H1 (cell line): Measurements from ENCODE around the gene SEMA3F. TPM values are rescaled to one million over a fixed set of nuclear protein-coding genes. Genes with fewer than 3 reads are reported as not detected.

Source experiments
- CTCF ChIA-PET: fragments of 300-600 bp; sonication (Branson Sonifier 250); formaldehyde crosslinking; loops from one replicate; lab custom pipeline; 2021; ENCODE audit not compliant: partially characterized antibody; lab: Charles Lee
- POLR2A ChIA-PET: fragments of 300-600 bp; sonication (Branson Sonifier 250); formaldehyde crosslinking; loops from one replicate; lab custom pipeline; 2021; ENCODE audit warnings: inconsistent platforms; ENCODE audit not compliant: partially characterized antibody; lab: Charles Lee
- DNase-seq, 2 experiments: peaks; one replicate each; pipeline versions ENCODE4 v3.0.0 to v3.0.0-alpha.2; 2010 to 2022; ENCODE audit warnings: low spot score in 2 of 2, low read depth in 1 of 2, mixed read lengths in 1 of 2
- FAIRE-seq: peaks from 2 replicates; lab custom pipeline; 2011; peaks lifted over from hg19 to GRCh38; lab: Jason Lieb, UNC
- H2AFZ ChIP-seq: 2 replicates; pipeline ENCODE4 v1.8.1; 2012; ENCODE audit warnings: low read length, inconsistent platforms
- H2AK5ac ChIP-seq: 2 replicates; pipeline ENCODE4 v1.6.1; 2013; ENCODE audit warnings: low read depth, low read length
- H2BK120ac ChIP-seq: replicated peaks from 2 replicates; pipeline ENCODE3; 2013; ENCODE audit warnings: low read depth, low read length, inconsistent platforms
- H2BK12ac ChIP-seq: 2 replicates; pipeline ENCODE4 v1.6.1; 2013; ENCODE audit warnings: low read depth, low read length
- H2BK15ac ChIP-seq: 2 replicates; pipeline ENCODE4 v1.6.1; 2013; ENCODE audit warnings: low read length
- H2BK20ac ChIP-seq: 2 replicates; pipeline ENCODE4 v1.6.1; 2013; ENCODE audit warnings: low read length
- H2BK5ac ChIP-seq: 2 replicates; pipeline ENCODE4 v1.6.1; 2013; ENCODE audit warnings: low read depth, low read length
- H3K14ac ChIP-seq: 2 replicates; pipeline ENCODE4 v1.6.1; 2013; ENCODE audit warnings: inconsistent platforms; ENCODE audit not compliant: insufficient read length
- H3K18ac ChIP-seq: 2 replicates; pipeline ENCODE4 v1.6.1; 2013; ENCODE audit warnings: low read length; ENCODE audit errors: extremely low read depth
- H3K23ac ChIP-seq: 2 replicates; pipeline ENCODE4 v1.6.1; 2013; ENCODE audit warnings: inconsistent platforms; ENCODE audit not compliant: insufficient read length
- H3K23me2 ChIP-seq: 2 replicates; pipeline ENCODE4 v1.6.1; 2013; ENCODE audit warnings: low read depth, low read length
- H3K27ac ChIP-seq: 2 replicates; pipeline ENCODE4 v1.6.1; 2011; ENCODE audit warnings: low read depth, low read length, inconsistent platforms
- H3K27me3 ChIP-seq, 4 experiments: replicated peaks in 1 of 4; 1 replicate in 1 of 4; 2 replicates in 3 of 4; pipeline versions ENCODE4 v1.6.1 to v1.8.1; 2011 to 2013; ENCODE audit warnings: low read length in 3 of 4, mild to moderate bottlenecking in 3 of 4, inconsistent platforms in 2 of 4, mixed read lengths in 2 of 4, moderate library complexity in 1 of 4; ENCODE audit not compliant: control insufficient read depth in 3 of 4, insufficient read depth in 3 of 4; ENCODE audit errors: extremely low read depth in 1 of 4
- H3K36me3 ChIP-seq, 4 experiments: 2 replicates each; pipeline versions ENCODE4 v1.6.1 to v1.8.1; 2011 to 2013; ENCODE audit warnings: mild to moderate bottlenecking in 4 of 4, low read length in 3 of 4, moderate library complexity in 2 of 4, control low read depth in 1 of 4, inconsistent platforms in 1 of 4; ENCODE audit not compliant: insufficient read depth in 4 of 4, control insufficient read depth in 2 of 4
- H3K4ac ChIP-seq: replicated peaks from 2 replicates; pipeline ENCODE3; 2013; ENCODE audit warnings: low read length, low read depth, mixed read lengths, inconsistent platforms; ENCODE audit not compliant: insufficient read length
- H3K4me1 ChIP-seq, 4 experiments: replicated peaks in 1 of 4; 1 replicate in 1 of 4; 2 replicates in 3 of 4; pipeline versions ENCODE4 v1.6.1 to v1.8.1; 2011 to 2013; ENCODE audit warnings: low read length in 3 of 4, inconsistent platforms in 2 of 4, mixed read lengths in 1 of 4; ENCODE audit not compliant: insufficient read depth in 4 of 4, control insufficient read depth in 3 of 4
- H3K4me2 ChIP-seq, 2 experiments: 2 replicates each; pipeline versions ENCODE4 v1.6.1 to v1.8.1; 2011 to 2013; ENCODE audit warnings: low read depth in 2 of 2, low read length in 2 of 2, control low read depth in 1 of 2, inconsistent platforms in 1 of 2, mild to moderate bottlenecking in 1 of 2; ENCODE audit not compliant: insufficient read depth in 1 of 2
- H3K4me3 ChIP-seq, 4 experiments: fragments of 200-600, 300-600 bp in 1 of 4; sonication (generic), shearing (Covaris generic), sonication (Bioruptor Twin) in 1 of 4; 2 replicates each; pipeline versions ENCODE4 v1.5.1 to v1.8.1; 2011 to 2016; ENCODE audit warnings: low read length in 4 of 4, low read depth in 3 of 4, control low read depth in 2 of 4, inconsistent platforms in 2 of 4, mild to moderate bottlenecking in 2 of 4, mixed read lengths in 1 of 4, moderate library complexity in 1 of 4; ENCODE audit not compliant: insufficient read depth in 2 of 4; ENCODE audit errors: extremely low read depth in 1 of 4
- H3K56ac ChIP-seq: replicated peaks from 2 replicates; pipeline ENCODE3; 2013; ENCODE audit warnings: low read depth, mild to moderate bottlenecking, mixed read lengths, low read length, inconsistent platforms; ENCODE audit not compliant: insufficient read length
- H3K79me1 ChIP-seq: 2 replicates; pipeline ENCODE4 v1.6.1; 2013; ENCODE audit warnings: low read depth, low read length, control low read depth
- H3K79me2 ChIP-seq, 2 experiments: 2 replicates each; pipeline versions ENCODE4 v1.6.1 to v1.8.1; 2012 to 2013; ENCODE audit warnings: low read length in 2 of 2, mild to moderate bottlenecking in 2 of 2, inconsistent platforms in 1 of 2; ENCODE audit not compliant: insufficient read depth in 2 of 2, control insufficient read depth in 1 of 2
- H3K9ac ChIP-seq, 4 experiments: replicated peaks in 1 of 4; 1 replicate in 1 of 4; 2 replicates in 3 of 4; pipeline versions ENCODE4 v1.6.1 to v1.8.1; 2011 to 2013; ENCODE audit warnings: low read depth in 3 of 4, low read length in 3 of 4, control low read depth in 2 of 4, mild to moderate bottlenecking in 2 of 4, moderate library complexity in 2 of 4, inconsistent platforms in 1 of 4; ENCODE audit errors: extremely low read depth in 1 of 4
- H3K9me3 ChIP-seq, 2 experiments: 2 replicates each; pipeline versions ENCODE4 v1.6.1 to v1.8.1; 2012 to 2013; ENCODE audit warnings: mild to moderate bottlenecking in 2 of 2, moderate library complexity in 2 of 2, control low read depth in 1 of 2, inconsistent platforms in 1 of 2, low read depth in 1 of 2, low read length in 1 of 2, mixed read lengths in 1 of 2; ENCODE audit not compliant: insufficient read depth in 2 of 2
- H4K20me1 ChIP-seq, 2 experiments: replicated peaks in 1 of 2; 2 replicates each; pipeline versions ENCODE3 to v1.8.1; 2011 to 2013; ENCODE audit warnings: inconsistent platforms in 2 of 2, low read length in 2 of 2, mild to moderate bottlenecking in 1 of 2; ENCODE audit not compliant: insufficient read depth in 2 of 2, control insufficient read depth in 1 of 2
- H4K5ac ChIP-seq: 2 replicates; pipeline ENCODE4 v1.6.1; 2013; ENCODE audit warnings: low read length, low read depth, mixed read lengths, inconsistent platforms; ENCODE audit not compliant: insufficient read length
- H4K8ac ChIP-seq: 2 replicates; pipeline ENCODE4 v1.8.0; 2013; ENCODE audit warnings: mild to moderate bottlenecking, moderate library complexity, low read length, inconsistent platforms; ENCODE audit not compliant: insufficient read depth; ENCODE audit errors: extremely low read depth
- H4K91ac ChIP-seq: replicated peaks from 2 replicates; pipeline ENCODE3; 2013; ENCODE audit warnings: low read length, mixed read lengths, inconsistent platforms; ENCODE audit not compliant: insufficient read length
- BRCA1 ChIP-seq: IDR thresholded peaks from 2 replicates; pipeline ENCODE4 v1.6.1; 2012; ENCODE audit warnings: low read depth, low read length, improper control_type of control experiment
- FOSL1 ChIP-seq: IDR thresholded peaks from 2 replicates; pipeline ENCODE4 v1.6.1; 2011; ENCODE audit warnings: mild to moderate bottlenecking, low read depth, low read length, moderate library complexity; ENCODE audit not compliant: insufficient read depth
- JUN ChIP-seq: IDR thresholded peaks from 2 replicates; pipeline ENCODE4 v1.6.1; 2011; ENCODE audit warnings: low read depth, mild to moderate bottlenecking, improper control_type of control experiment, low read length
- NRF1 ChIP-seq: IDR thresholded peaks from 2 replicates; pipeline ENCODE4 v1.6.1; 2011; ENCODE audit warnings: mild to moderate bottlenecking, low read depth, low read length, improper control_type of control experiment
- PHF8 ChIP-seq: fragments of 200-600 bp; sonication (generic); conservative IDR thresholded peaks from 2 replicates; pipeline ENCODE4 v1.7.1; 2012; ENCODE audit warnings: low read depth, mild to moderate bottlenecking, inconsistent platforms, low read length, moderate library complexity
- POLR2A ChIP-seq, 2 experiments: IDR thresholded peaks; 1 replicate in 1 of 2; 2 replicates in 1 of 2; pipeline ENCODE4 v1.6.1; 2011; ENCODE audit warnings: low read depth in 2 of 2, low read length in 2 of 2, mild to moderate bottlenecking in 2 of 2; ENCODE audit errors: control extremely low read depth in 1 of 2
- RNF2 ChIP-seq: fragments of 200-900, 300-1000 bp; sonication (generic); IDR thresholded peaks from 2 replicates; pipeline ENCODE4 v1.7.1; 2016; ENCODE audit warnings: borderline replicate concordance, low read depth, mild to moderate bottlenecking, antibody characterized with exemption, low read length; ENCODE audit not compliant: poor library complexity, severe bottlenecking; ENCODE audit errors: missing control alignments
- SIN3A ChIP-seq, 2 experiments: IDR thresholded peaks in 1 of 2; conservative IDR thresholded peaks in 1 of 2; 2 replicates each; pipeline ENCODE4 v1.6.1; 2011 to 2012; ENCODE audit warnings: low read length in 2 of 2, improper control_type of control experiment in 1 of 2, low read depth in 1 of 2, mild to moderate bottlenecking in 1 of 2
- SIRT6 ChIP-seq: IDR thresholded peaks from one replicate; pipeline ENCODE4 v1.7.1; 2012; ENCODE audit warnings: low read length, inconsistent platforms
- SP2 ChIP-seq: IDR thresholded peaks from 2 replicates; pipeline ENCODE4 v1.6.1; 2012; ENCODE audit warnings: mild to moderate bottlenecking, low read length, inconsistent platforms
- SP4 ChIP-seq: IDR thresholded peaks from 2 replicates; pipeline ENCODE4 v1.6.1; 2012; ENCODE audit warnings: low read length, inconsistent platforms
- TBP ChIP-seq: IDR thresholded peaks from 2 replicates; pipeline ENCODE4 v1.6.1; 2011; ENCODE audit warnings: low read depth, low read length, improper control_type of control experiment
- YY1 ChIP-seq: IDR thresholded peaks from 2 replicates; pipeline ENCODE4 v1.6.1; 2011; ENCODE audit warnings: low read depth, mild to moderate bottlenecking, low read length
- WGBS, 2 experiments: shearing (Covaris generic) in 1 of 2; methylation state at CpG; one replicate each; pipeline versions ENCODE4 v1.1.6 to v1.1.7; 2013 to 2015; ENCODE audit warnings: low lambda C conversion rate in 2 of 2, mixed read lengths in 2 of 2, inconsistent platforms in 1 of 2, low coverage in 1 of 2, missing lambda C conversion rate in 1 of 2; ENCODE audit not compliant: insufficient replicate concordance in 2 of 2, insufficient coverage in 1 of 2, insufficient read length in 1 of 2; ENCODE audit errors: extremely low coverage in 1 of 2, missing lambda C conversion rate in 1 of 2; 5-methylcytosine and 5-hydroxymethylcytosine counted together
- polyA plus RNA-seq, 7 experiments: library from polyadenylated mRNA; depleted of rRNA in 3 of 7; stranded (reverse) in 5 of 7; unstranded in 2 of 7; fragments of >200 nt in 5 of 7; fragments of 200-250 nt in 2 of 7; gene quantifications; 1 replicate in 5 of 7; 2 replicates in 1 of 7; 4 replicates in 1 of 7; pipeline versions ENCODE4 v1.2.1 to v1.2.3, GENCODE V29; 2011 to 2013; ENCODE audit warnings: missing spikeins in 2 of 7, mixed read lengths in 2 of 7
- total RNA-seq: library from RNA; stranded (reverse); fragmentation: NEBNext Ultra II Directional; extraction: Animal tissue kit (Norgen Biotek cat#: 25700); gene quantifications from 2 replicates; pipeline ENCODE4 v1.2.1, GENCODE V29; 2021
- TF ChIP-seq, protein P1 (sequence below): IDR thresholded peaks from 2 replicates; pipeline ENCODE4 v1.6.1; 2012; ENCODE audit warnings: inconsistent platforms

Gene SEMA3F
- total and polyA plus RNA-seq, 2 of the 8 experiments (the other 6 are each of a cell fraction or from before 2014, with no cell fraction given): 20.3 to 37.0 TPM

- CTCF ChIA-PET: interaction anchor here (0.6 to 1.5 kb wide), 7 partner anchors 22 to 99 kb away, joined by 3 to 6 read pairs (median 4); no protein-coding TSS in a partner anchor
- 71% methylated on average over 4 of the region's 6 CpGs; no CpG with 5 or more reads in 1 of the 2 experiments for WGBS, 2 experiments
- H3K9ac ChIP-seq: no peak overlapping the region
- FAIRE-seq (no peak), DNase-seq (no peak)
- H2AFZ ChIP-seq: no peak overlapping the region
- no peak overlapping the region for H2BK5ac ChIP-seq
- H4K8ac ChIP-seq: no peak overlapping the region
- peaks cover 0 to under 1% (median 0%) of the 10 kb centered on the region in 4 experiments; a peak in 3 of 7 replicates for H3K27me3 ChIP-seq
- H3K79me2 ChIP-seq: no peaks in the 10 kb centered on the region
- H3K56ac ChIP-seq: no peak overlapping the region
- no peak overlapping the region for H2AK5ac ChIP-seq
- no peaks in the 10 kb centered on the region for H4K20me1 ChIP-seq
- no peak overlapping the region for H3K4me3 ChIP-seq
- no peak overlapping the region for H2BK20ac ChIP-seq
- H3K4ac ChIP-seq: no peak overlapping the region
- POLR2A ChIA-PET: interaction anchor here (0.5 to 1.4 kb wide), 6 partner anchors 9 to 25 kb away, joined by 3 to 5 read pairs (median 4); no protein-coding TSS in a partner anchor
- no peaks in the 10 kb centered on the region for H3K23me2 ChIP-seq
- no peaks in the 10 kb centered on the region for H3K79me1 ChIP-seq
- H4K91ac ChIP-seq: no peak overlapping the region
- no peak overlapping the region for H3K23ac ChIP-seq
- no peak overlapping the region; the same call in 1 of the 2 replicates for H2BK12ac ChIP-seq
- no peak overlapping the region for H4K5ac ChIP-seq
- peaks cover 5 to 25% (median 16%) of the 10 kb centered on the region in 4 experiments for H3K4me1 ChIP-seq
- no peak overlapping the region for H2BK120ac ChIP-seq
- no peak overlapping the region for H3K14ac ChIP-seq
- H3K4me2 ChIP-seq: no peak overlapping the region
- H2BK15ac ChIP-seq: no peak overlapping the region
- no peak overlapping the region for H3K27ac ChIP-seq
- no peak overlapping the region for H3K18ac ChIP-seq
- H3K9me3 ChIP-seq: no peaks in the 10 kb centered on the region
- H3K36me3 ChIP-seq: no peaks in the 10 kb centered on the region
- TF ChIP-seq SIRT6: no peak
- no peak for TF ChIP-seq RNF2
- no peak for TF ChIP-seq FOSL1
- no peak for TF ChIP-seq NRF1
- TF ChIP-seq BRCA1: no peak
- TF ChIP-seq, protein P1, sequence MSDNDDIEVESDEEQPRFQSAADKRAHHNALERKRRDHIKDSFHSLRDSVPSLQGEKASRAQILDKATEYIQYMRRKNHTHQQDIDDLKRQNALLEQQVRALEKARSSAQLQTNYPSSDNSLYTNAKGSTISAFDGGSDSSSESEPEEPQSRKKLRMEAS: no peak
- no peak for TF ChIP-seq POLR2A (IDR thresholded peaks at IDR 0.05; ENCODE audit: control extremely low read depth in 1 of 2, low read depth in 2 of 2, low read length in 2 of 2)
- TF ChIP-seq YY1: no peak
- TF ChIP-seq TBP: no peak
- TF ChIP-seq SP4: no peak
- TF ChIP-seq JUN: no peak
- TF ChIP-seq SP2: no peak
- TF ChIP-seq SIN3A (conservative IDR thresholded peaks at IDR 0.05 in 1 of 2, IDR thresholded peaks at IDR 0.05 in 1 of 2; ENCODE audit: low read depth in 1 of 2, low read length in 2 of 2): no peak
- no peak for TF ChIP-seq PHF8
Observed at GRCh38 chr3:50147861-50148260, 7.3 kb upstream of the SEMA3F start.
